MCF 10A (cell line): Measurements from ENCODE around the gene MT1B. TPM values are rescaled to one million over a fixed set of nuclear protein-coding genes. Genes with fewer than 3 reads are reported as not detected.

ENCODE experiments used
- BruUV-seq: library from RNA; stranded (reverse); fragments of 400-500 nt; replicated peaks from 2 replicates; lab custom pipeline; 2021; lab: Mats Ljungman, UMichigan
- CTCF ChIA-PET: fragments of 300-600 bp; sonication (Branson Sonifier 250); formaldehyde crosslinking; extraction: SDS; loops from one replicate; lab custom pipeline; 2021; ENCODE audit warnings: antibody characterized with exemption, inconsistent platforms; lab: Yijun Ruan, JAX
- POLR2A ChIA-PET: fragments of 300-600, 350-650 bp; sonication (Branson Sonifier 250); formaldehyde crosslinking; extraction: SDS; loops from one replicate; lab custom pipeline; 2020; ENCODE audit warnings: antibody characterized with exemption, inconsistent platforms; lab: Yijun Ruan, JAX
- DNase-seq: peaks from one replicate; pipeline ENCODE4 v3.0.0-alpha.2; 2018; ENCODE audit not compliant: unreplicated experiment
- H3K27ac Mint-ChIP-seq: one replicate; pipeline ENCODE4 v1.8.0; 2022; ENCODE audit warnings: mild to moderate bottlenecking, low read depth, mixed read lengths; ENCODE audit not compliant: unreplicated experiment
- H3K27me3 Mint-ChIP-seq: one replicate; pipeline ENCODE4 v1.8.0; 2022; ENCODE audit warnings: mixed read lengths; ENCODE audit not compliant: insufficient read depth, unreplicated experiment
- H3K36me3 Mint-ChIP-seq: one replicate; pipeline ENCODE4 v1.8.0; 2022; ENCODE audit warnings: mild to moderate bottlenecking, moderate library complexity, mixed read lengths; ENCODE audit not compliant: insufficient read depth, unreplicated experiment
- H3K4me1 Mint-ChIP-seq: one replicate; pipeline ENCODE4 v1.8.0; 2022; ENCODE audit warnings: mixed read lengths; ENCODE audit not compliant: insufficient read depth, unreplicated experiment
- H3K4me3 Mint-ChIP-seq: one replicate; pipeline ENCODE4 v1.8.0; 2022; ENCODE audit warnings: mild to moderate bottlenecking, moderate library complexity, mixed read lengths; ENCODE audit not compliant: unreplicated experiment
- H3K9me3 Mint-ChIP-seq: one replicate; pipeline ENCODE4 v1.8.0; 2022; ENCODE audit warnings: mixed read lengths; ENCODE audit not compliant: unreplicated experiment
- CTCF ChIP-seq: fragments of 200-600 bp; IDR thresholded peaks from one replicate; pipeline ENCODE4 v1.8.0; 2022; ENCODE audit warnings: antibody characterized with exemption, mild to moderate bottlenecking; ENCODE audit not compliant: unreplicated experiment
- intact Hi-C: fragments of 100-400 bp; cut with micrococcal nuclease; formaldehyde crosslinking; loops from 2 replicates; pipeline ENCODE4 v1.14.1; 2022
- total RNA-seq: library from RNA; stranded (reverse); gene quantifications from 2 replicates; pipeline ENCODE4 v1.2.3, GENCODE V29; 2022

The MT1B gene
- total RNA-seq, 1 experiment from 2014 or later, result not detected

GRCh38 chr16:56645311-56645710, 6.4 kb upstream of the MT1B start:
- no peak for TF ChIP-seq CTCF
- H3K27ac Mint-ChIP-seq, result no peak overlapping the region
- no TSS peak for BruUV-seq
- H3K4me3 Mint-ChIP-seq, result no peak overlapping the region
- no peaks in the 10 kb centered on the region for H3K27me3 Mint-ChIP-seq
- H3K4me1 Mint-ChIP-seq, result peaks cover 3% of the 10 kb centered on the region
- no peaks in the 10 kb centered on the region for H3K36me3 Mint-ChIP-seq
- intact Hi-C loops, result no loop called here
- ChIA-PET CTCF (interaction anchor here (0.7 kb wide), 1 partner anchor 132 kb away, joined by 4 read pairs; no protein-coding TSS in a partner anchor), POLR2A (interaction anchor here (1.3 to 2.5 kb wide), 4 partner anchors 17 to 39 kb away, joined by 3 to 9 read pairs (median 4); partner anchors contain the start of gene MT1E)
- no peak for DNase-seq
- H3K9me3 Mint-ChIP-seq, result no peaks in the 10 kb centered on the region

GRCh38 chr16:56645838-56646237, 5.8 kb upstream of the MT1B start:
- H3K27me3 Mint-ChIP-seq, result no peaks in the 10 kb centered on the region

GRCh38 chr16:56647641-56648431, 3.9 kb upstream of the MT1B start:
- no peak overlapping the region for H3K4me3 Mint-ChIP-seq
- H3K4me1 Mint-ChIP-seq, result peaks cover under 1% of the 10 kb centered on the region
- BruUV-seq, result no TSS peak
- no peaks in the 10 kb centered on the region for H3K9me3 Mint-ChIP-seq
- no peak for DNase-seq
- ChIA-PET CTCF (no interaction called here), POLR2A (interaction anchor here (0.7 to 2.5 kb wide), 3 partner anchors 14 to 39 kb away, joined by 4 to 9 read pairs (median 4); partner anchors contain the start of genes MT1E and MT2A)
- H3K36me3 Mint-ChIP-seq, result no peaks in the 10 kb centered on the region
- no peaks in the 10 kb centered on the region for H3K27me3 Mint-ChIP-seq
- H3K27ac Mint-ChIP-seq, result no peak overlapping the region
- intact Hi-C loops, result no loop called here
- TF ChIP-seq CTCF, result no peak

More at GRCh38 chr16:56645838-56646237, 5.8 kb upstream of the MT1B start:
- H3K36me3 Mint-ChIP-seq, result no peaks in the 10 kb centered on the region
- CTCF ChIA-PET, result interaction anchor here (0.6 to 0.7 kb wide), 2 partner anchors 55 to 132 kb away, joined by 3 to 4 read pairs; no protein-coding TSS in a partner anchor
- H3K4me1 Mint-ChIP-seq, result peaks cover 3% of the 10 kb centered on the region
- H3K27ac Mint-ChIP-seq, result no peak overlapping the region
- DNase-seq, result no peak
- BruUV-seq, result no TSS peak
- TF ChIP-seq CTCF, result no peak
- H3K9me3 Mint-ChIP-seq, result no peaks in the 10 kb centered on the region
- no peak overlapping the region for H3K4me3 Mint-ChIP-seq
- intact Hi-C loops, result no loop called here
- POLR2A ChIA-PET, result interaction anchor here (1.3 to 2.5 kb wide), 3 partner anchors 20 to 39 kb away, joined by 3 to 9 read pairs (median 4); partner anchors contain the start of gene MT1E

DNA sequence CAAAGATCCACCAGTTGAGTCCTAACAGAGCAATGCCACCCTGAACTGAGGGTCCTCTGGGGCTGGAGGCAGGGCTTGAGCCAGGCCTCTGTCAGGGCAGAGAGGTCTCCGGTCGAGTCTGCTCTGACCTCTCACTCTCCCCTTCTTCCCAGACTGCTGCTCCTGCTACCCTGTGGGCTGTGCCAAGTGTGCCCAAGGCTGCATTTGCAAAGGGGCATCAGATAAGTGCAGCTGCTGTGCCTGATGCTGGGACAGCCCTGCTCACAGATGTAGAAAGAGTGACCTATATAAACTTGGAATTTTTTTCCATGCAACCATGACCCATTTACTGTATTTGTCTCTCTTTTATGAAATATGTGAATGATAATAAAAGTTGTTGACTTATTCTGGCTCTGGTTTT, 2.4 kb upstream of the MT1B start:
- Mint-ChIP-seq H3K9me3 (no peaks in the 10 kb centered on the region), H3K4me3 (no peak overlapping the region), H3K27ac (no peak overlapping the region), H3K4me1 (peaks cover 5% of the 10 kb centered on the region), H3K36me3 (peaks cover 1% of the 10 kb centered on the region), H3K27me3 (no peaks in the 10 kb centered on the region)
- POLR2A ChIA-PET, result interaction anchor here (0.7 to 1.7 kb wide), 10 partner anchors 8 to 53 kb away, joined by 3 to 7 read pairs (median 5); partner anchors contain the start of genes MT1E, MT1F and MT2A
- DNase-seq, result no peak
- no peak for TF ChIP-seq CTCF
- no TSS peak for BruUV-seq
- CTCF ChIA-PET, result interaction anchor here (0.6 kb wide), 1 partner anchor 127 kb away, joined by 4 read pairs; no protein-coding TSS in a partner anchor
- intact Hi-C loops, result no loop called here
